Kasumi-1 (cell line): ENCODE data around the gene ALG6.
A peak's percentile ranks its signal among the peaks of the same experiment; 100 is the strongest.
"Not testable (repeated sequence)": the region's sequence is repeated elsewhere in the genome, so short reads cannot be mapped to it uniquely, and the experiment has no call there.

Experiments
- DNase-seq, 2 experiments: peaks; one replicate each; lab custom pipeline; 2025; lab: John Stamatoyannopoulos, UW

Gene ALG6

DNA sequence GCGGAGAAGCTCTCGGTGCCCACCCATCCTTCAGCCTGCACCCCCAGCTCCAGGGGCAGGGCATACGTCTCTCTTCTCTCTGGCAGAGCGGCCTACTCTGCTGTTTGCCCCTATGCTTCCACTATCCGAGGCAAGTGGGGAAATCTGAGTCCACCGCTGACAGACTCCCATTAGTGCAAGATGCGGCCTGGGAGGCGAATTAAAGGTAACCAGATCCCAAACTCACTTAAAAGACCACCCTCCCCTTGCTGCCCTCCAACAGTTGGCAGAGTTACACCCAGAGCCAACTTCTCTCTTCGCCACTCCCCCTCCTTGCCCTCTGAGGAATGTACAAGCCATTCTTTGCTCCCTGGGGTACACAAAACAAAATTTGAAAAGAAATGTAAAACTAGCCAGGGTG, 38.6 kb upstream of the ALG6 start:
- DNase-seq: no peak

DNA sequence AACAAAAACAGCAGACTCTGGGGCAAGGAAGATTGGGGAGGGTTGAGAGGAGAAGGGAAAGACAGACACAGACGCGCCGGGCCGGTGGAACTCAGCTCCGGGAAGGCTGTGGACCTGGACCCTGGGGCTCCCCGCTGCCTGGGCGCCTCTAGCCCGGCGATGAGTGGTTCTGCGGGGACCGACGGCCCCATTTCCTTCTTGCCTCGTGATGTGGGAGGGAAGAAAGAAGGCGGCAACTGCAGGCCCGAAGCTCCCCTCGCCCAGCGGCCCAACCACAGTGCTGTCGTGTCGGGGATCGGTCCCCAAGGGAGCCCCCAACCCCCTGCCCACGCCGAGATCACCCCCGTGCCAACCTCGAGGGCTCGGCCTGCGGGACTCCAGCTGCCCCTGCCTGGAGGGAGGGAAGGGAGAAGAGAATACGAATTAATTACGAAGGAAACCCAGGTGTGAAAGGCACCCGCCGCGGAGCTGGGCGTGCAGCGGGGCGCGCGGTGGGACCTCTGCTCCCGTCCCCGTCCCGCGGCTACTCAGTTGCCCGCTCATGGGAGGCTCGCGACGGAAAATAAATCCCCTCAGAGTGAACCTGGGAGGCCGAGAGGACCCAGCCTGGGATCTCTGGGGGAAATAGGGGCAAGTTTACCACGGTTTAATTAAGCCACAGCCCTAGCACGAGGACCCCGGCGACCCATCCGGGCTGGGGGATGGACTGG, 37.7 kb upstream of the ALG6 start:
- no peak for DNase-seq

DNA sequence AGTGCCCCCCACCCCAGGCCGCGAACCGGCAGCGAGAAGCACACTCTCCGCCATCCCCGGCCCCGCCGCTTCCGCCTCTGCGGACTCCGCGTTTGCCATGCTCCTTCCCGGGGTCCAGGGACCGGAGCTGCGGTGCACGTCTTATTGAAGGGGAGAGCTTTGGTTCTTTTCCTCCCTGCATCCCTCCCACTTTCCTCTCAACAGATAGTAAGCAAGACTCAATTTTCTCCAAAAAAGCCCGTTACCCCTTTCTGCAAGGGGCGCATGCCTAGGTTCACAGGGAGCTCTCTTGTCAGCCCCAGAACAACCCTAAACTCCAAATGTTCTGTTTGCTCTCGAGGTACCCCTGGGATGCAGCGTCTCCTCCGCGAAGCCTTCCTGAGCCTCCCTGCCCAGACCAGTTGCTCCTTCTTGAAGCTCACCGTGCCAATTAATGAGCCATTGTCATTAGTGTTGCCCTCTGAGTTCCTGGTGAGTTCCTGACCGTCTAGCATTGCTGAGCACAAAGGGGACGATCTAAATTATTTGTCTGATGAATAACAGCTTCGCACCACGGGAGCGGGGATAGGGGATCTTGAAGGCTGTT, 37.0 kb upstream of the ALG6 start:
- DNase-seq: no peak

DNA sequence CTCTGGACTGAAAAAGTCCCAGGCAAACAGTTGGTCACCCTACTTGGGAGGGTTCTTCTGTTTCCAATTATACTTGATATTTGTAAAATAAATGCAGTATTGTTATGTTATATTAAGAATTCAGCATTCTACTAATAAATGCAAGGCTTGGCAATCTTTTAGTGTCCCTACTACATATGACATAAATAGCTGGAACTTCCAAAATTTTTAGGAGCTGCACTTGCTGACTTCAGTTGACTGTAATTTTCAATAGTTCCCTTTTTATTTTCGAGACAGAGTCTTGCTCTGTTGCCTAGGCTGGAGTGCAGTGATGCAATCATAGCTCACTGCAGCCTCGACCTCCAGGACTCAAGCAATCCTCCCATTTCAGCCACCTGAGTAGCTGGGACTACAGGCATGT, 25.0 kb upstream of the ALG6 start:
- DNase-seq: no peak

DNA sequence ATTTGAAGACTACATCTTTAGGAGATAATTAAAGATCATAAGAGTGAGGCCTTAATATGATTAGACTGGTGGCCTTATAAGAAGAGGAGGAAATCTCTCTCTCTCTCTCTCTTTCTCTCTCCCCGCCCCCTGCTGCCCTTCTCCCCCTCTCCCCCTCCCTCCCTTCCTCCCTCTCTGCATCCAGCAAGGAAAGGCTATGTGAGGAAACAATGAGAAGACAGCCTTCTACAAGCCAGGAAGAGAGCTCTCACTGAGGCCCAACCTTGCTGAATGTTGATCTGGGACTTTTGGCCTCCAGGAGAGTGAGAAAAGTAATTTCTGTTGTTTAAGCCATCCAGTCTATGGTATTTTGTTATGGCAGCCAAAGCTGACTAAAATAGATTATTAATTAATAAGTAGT, 23.5 kb upstream of the ALG6 start:
- no peak for DNase-seq

DNA sequence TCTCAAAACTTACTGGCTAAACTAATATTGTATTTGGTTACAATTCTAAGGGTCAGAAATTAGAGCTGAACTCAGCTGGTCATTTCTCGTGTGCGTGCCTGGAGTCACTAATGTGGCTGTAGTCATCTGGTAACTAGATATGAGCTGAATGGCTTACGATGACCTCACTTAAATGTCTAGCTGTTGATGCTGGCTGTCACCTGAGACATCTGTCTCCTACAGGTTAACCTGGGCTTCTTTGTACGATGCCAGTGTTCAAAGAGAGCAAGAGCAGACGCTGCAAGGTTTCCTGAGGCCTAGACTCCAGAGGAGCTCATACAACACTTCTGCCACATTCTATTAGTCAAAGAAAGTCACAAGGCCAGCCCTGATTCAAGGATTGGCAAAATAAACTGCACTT, 17.1 kb upstream of the ALG6 start:
- DNase-seq: no peak

DNA sequence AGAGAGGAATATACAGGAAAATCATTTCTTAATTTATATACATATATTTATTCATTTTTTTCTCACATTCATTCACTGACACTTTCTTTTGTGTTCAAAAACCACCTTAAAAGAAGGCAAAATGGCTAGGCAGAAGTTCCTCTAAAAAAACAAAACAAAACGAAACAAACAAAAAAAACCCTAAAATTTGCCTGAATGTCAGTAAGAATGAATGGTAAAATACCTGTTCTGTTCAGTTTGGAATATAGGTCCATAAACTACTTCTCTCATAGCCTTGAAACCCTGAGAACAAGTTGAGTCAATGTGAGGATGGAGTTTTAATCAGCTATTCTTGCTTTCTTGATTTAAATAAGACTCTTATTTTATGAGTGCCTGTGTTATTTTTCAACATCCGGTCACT, 14.7 kb upstream of the ALG6 start:
- DNase-seq: no peak

DNA sequence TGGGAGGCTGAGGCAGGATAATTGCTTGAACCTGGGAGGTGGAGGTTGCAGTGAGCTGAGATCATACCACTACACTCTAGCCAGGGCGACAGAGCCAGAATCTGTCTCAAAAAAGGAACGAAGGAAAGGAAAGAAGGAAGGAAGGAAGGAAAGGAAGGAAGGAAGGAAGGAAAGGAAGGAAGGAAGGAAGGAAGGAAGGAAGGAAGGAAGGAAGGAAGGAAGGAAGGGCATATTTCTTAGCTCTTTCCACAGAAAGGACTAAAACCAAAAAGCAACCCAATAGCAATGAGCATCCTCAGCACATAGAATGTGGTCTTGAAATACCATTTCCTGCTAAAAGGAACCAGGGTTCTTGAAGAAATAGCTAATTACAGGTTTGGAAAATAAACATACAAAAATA, 11.2 kb upstream of the ALG6 start:
- DNase-seq: not testable (repeated sequence)

DNA sequence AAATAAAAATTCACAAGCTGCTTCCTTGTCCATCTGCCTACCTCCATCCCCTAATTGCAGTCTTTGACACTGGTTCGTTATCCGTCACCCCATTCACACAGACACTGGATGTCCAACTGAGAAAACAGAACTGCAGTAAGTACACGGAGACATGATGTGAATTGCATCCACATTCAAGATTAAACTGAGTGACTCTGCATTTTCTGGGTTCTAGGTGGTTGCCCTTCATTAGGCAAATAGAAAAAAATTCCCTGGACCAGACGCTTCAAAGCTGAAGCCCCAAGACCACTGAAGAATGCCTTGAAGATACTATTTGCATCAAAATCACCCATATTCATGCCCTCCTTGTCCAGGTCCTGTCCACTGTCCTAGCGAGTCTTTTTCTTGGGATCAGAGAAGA, 7.9 kb upstream of the ALG6 start:
- DNase-seq: no peak

DNA sequence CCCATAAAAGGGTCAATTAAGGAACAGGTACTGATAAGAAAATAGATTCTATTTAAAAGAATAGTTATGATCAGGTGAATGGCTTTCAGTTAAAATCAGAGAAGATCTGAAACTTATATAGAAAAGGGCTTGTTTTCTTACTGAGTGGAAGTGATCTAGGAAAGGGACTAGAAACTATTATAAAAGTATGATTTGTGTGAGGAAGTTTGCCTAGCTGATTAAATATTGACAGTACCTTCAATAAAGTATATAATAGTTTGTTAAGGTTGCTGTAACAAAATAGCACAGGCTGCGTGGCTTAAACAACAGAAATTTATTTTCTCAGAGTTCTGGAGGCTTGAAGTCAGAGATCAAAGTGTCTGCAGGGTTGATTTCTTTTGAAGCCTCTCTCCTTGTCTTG, 5.4 kb upstream of the ALG6 start:
- no peak for DNase-seq

DNA sequence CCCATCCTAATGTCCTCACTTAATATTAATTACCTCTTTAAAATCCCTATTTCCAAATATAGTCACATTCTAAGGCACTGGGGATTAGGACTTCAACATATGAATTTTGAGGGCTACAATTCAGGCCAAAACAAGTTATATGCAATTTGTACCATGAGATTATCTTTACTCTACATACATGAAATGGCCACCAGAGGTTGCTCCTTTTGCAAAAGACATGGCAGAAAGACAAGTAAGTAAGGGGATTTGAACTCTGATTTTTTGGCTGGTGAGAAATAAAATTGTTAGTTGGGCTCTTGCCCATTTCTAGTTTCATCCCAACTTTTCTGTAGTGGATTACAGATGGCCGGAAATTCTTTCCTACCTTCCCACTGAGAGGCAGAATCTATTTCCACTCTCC, 4.8 kb upstream of the ALG6 start:
- peak in 1 of 2 experiments; percentile 5 for DNase-seq

DNA sequence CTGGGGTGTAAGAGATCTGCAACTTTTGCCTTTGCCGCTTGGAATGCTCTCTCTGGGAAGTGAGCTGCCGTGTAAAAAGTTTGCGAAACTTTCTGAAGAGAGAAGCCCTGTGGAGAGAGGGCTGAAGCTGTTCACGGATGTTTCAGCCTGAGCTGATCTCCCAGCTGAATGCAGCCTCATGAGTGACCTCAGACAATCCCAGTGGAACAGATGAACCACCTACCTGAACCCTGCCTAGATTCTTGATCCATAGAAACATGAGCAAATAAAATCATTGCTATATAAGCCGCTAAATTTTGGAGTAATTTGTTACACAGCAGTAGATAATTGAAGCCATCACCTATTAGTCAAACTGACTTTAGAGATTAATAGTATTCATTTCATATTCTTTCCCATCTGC, 4.4 kb upstream of the ALG6 start:
- DNase-seq: no peak

DNA sequence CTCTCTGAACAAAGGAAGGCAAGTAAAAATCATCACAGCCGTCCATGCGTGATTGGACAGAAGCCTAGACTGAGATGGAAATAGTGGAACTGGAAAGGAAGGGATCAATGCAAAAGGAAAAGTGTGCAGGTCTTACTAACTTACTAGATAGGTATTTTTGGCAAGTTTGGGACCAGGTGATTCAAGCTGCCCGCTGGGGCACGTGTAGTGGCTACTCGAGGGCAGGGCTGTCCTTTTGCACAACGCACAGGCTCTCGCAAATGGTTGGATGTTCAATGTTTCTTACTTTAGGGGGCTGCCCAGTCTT, 566 bp upstream of the ALG6 start:
- DNase-seq: no peak

DNA sequence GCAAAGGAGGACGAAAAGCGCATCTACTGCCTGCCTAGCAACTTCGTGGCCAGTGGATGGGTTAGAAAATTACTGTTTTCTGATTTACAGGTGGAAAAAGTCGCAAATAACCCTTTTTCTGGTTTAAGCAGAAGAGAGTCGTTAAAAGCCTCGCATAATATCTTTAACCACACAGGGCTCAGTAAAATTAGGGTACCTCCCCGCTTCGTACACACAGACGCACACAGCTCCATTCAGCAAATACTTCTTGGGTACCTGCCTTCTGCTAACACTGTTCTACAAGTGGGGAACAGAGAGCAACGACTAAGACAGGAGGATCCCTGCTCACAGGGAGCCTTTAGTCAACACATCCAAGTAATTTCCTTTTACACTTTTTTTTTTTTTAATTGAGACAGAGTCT, 704 bp downstream of the ALG6 start:
- peak; percentile 34 to 45 for DNase-seq

DNA sequence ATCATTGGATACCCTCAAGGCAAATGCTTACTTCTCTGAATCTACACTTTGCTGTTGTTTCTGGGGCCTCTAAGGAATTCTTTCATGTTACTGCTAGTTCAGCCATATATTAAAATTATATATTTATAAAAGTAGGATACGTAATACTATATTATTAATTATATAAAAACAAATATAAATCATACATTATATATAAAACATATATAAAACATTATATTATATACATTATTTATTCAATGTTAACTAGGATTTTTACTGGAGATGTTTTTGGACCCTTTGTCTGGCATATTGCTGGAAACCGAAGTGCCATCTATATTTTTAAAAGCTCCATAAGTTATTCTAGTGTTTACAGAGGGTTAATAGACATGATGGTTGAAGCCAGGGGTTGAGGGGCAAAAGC, 12.2 kb downstream of the ALG6 start:
- DNase-seq: no peak

DNA sequence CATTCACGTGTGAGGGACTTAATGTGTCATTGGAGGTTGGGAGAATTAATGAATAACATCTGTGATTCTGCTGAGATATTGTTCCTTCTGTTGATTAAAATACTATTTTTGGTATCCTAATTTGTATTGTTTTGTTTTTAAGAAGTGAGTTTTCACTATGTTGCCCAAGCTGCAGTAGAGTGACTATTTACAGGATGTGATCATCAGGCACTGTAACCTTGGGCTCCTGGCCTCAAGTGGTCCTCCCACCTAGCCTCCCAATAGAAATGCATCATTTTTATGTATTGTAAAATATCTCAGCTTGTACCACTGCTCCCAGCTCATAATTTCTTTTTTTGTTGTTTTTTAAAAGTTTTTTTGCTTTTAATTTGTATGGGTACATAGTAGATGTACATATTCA, 14.3 kb downstream of the ALG6 start:
- no peak for DNase-seq

DNA sequence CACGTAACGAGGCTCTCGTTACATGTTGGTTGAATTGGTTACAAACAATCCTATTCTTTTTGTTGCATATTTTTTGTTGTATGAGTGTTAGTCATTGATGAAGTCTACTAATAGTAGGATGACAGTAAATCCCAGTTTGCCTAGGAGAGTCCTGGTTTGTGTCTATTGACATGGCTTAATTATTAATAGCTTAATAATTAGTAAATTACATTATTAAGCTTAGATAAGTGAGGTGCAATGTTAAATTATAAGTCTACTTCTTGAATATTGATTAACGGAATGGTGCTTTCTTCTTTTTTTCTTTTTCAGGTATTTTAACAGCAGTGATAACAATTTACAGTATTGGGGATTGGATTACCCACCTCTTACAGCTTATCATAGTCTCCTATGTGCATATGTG, 34.5 kb downstream of the ALG6 start:
- no peak for DNase-seq

DNA sequence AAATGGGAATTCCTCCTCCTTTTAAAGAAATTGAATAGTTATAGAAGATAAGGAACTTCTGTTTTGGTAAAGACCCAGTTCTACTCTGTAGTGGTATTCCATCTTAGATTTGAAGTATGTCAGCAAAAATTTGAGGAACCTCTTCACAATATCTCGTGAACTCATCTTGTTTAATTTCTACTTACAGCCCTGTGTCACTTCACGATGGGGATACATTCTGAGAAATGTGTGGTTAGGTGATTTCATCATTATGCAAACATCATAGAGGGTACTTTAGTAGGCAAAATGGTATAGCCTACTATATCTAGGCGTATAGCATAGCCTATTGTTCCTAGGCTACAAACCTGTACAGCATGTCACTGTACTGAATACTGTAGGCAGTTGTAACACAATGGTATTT, 36.0 kb downstream of the ALG6 start:
- no peak for DNase-seq

DNA sequence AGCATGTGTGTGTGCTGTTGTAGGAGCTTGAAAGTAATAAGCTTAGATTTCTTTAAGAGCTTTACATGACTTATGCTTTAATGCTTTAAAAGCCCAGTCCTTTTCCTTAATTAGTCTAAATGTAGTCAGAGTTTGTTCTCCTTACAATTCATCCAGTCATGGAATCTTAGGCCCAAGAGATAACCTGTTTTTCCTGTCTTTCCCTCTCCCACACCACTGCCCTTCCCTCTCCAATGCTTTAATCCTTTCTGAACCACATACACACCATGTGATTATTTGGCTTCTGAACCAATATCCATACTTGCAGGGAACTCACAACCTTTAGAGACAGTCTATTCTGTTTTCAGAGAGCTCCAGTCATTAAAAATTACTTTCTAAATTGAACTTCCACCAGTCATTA, 37.6 kb downstream of the ALG6 start:
- no peak for DNase-seq

DNA sequence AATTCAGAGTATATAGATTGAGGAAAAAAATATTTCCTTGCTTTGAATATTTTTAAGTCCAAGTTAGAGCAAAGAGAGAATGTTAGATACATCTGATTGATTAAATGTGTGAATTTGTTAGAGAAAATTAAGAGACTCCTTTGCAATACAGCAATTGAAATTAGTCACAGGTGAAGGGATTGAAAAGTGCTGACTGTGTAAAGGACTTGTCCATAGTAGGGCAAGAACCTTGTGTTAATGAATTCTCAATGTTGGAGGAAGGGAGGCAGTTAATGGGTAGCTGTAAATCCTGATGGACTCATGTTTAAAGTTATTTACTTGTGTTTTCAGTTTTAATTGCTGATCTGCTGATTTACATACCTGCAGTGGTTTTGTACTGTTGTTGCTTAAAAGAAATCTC, 38.6 kb downstream of the ALG6 start:
- no peak for DNase-seq

DNA sequence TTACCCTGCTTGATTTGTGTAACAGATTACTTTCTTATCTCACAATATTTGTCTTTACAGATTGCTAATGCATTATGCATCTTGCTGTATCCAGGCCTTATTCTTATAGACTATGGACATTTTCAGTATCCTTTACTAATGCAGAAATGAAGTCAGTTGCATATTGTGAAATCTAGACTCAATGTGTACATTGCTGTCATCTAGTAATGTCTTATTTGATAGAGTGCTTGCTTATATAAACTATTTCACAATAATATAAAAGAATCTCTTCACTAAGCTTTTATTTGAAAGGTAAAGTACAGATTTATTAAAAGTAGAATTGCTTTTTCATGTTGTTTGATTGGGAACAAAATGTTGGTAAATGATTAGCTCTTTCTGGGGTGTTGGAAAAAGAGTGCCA, 39.6 kb downstream of the ALG6 start:
- no peak for DNase-seq

DNA sequence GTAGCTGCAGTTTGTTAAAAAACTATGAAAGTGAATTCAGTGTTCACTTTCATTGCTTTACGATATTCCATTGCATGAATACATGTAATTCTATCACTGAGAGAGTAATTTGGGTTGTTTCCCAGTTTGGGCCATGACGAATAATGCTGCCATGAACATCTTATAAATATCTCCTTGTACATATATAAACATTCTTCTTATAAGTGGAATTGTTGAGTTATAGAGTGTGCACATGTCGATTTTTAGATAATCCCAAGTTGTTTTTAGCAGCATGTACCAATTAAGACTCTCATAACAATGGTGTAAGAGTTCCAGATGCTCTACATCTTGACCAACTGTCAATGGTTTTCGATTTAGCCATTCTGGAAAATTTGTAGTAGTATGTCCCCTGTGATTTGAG, 40.9 kb downstream of the ALG6 start:
- DNase-seq: no peak

DNA sequence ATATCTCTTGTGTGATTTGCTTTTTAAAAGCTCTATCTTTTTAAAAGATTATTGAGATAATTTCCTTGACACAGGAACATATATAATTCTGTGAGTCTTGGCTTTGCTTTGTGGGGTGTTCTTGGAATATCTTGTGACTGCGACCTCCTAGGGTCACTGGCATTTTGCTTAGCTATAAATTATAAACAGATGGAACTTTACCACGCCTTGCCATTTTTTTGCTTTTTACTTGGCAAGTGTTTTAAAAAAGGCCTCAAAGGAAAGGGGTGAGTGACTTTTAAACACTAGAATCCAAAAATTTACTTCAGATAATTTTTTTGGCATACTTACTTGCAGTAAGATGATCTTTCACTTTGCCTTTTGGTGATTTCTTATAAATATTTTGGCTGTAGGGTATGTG, 43.6 kb downstream of the ALG6 start:
- no peak for DNase-seq

DNA sequence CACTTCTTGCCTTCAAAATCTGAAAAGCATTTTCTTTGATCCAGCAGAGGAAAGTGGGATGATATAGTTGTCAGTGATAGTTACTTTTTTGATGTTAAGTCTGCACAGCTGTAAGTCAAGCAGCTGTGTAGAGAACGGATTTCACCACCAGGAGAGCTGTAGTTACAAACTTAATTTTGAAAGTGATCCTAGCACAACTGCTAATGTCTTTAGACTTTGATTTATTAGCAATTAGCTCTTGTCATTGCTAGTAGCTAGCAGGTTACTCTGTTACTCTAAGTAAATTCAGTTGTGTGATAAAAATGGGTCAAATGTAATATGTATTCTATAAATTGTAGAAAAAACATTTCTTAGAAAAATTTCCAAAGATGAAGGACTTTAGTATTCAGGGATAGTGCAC, 46.0 kb downstream of the ALG6 start:
- no peak for DNase-seq
